HEK293 (cell line): Measurements from ENCODE around the gene NUDT16L1.

Source experiments
- CTCF ChIA-PET: fragments of 350-600 bp; formaldehyde crosslinking; extraction: SDS; loops from one replicate; lab custom pipeline; 2021; ENCODE audit warnings: antibody characterized with exemption; lab: Yijun Ruan, JAX
- POLR2A ChIA-PET: fragments of 300-600 bp; formaldehyde crosslinking; extraction: SDS; loops from one replicate; lab custom pipeline; 2020; ENCODE audit warnings: antibody characterized with exemption, inconsistent platforms; lab: Yijun Ruan, JAX
- H3K27ac ChIP-seq: fragments of 200-500 bp; sonication (Bioruptor generic); 2 replicates; pipeline ENCODE4 v1.5.1; 2014; ENCODE audit warnings: low read depth, low read length, control low read depth, inconsistent platforms; ENCODE audit errors: extremely low read depth
- H3K36me3 ChIP-seq, 2 experiments: fragments of 200-500 bp in 1 of 2; sonication (Bioruptor generic) in 1 of 2; 1 replicate in 1 of 2; 2 replicates in 1 of 2; pipeline ENCODE4 v1.5.1; 2014 to 2017; ENCODE audit warnings: inconsistent platforms in 2 of 2, low read length in 2 of 2; ENCODE audit not compliant: control insufficient read depth in 2 of 2, insufficient read depth in 1 of 2
- H3K4me1 ChIP-seq: fragments of 200-500 bp; sonication (Bioruptor generic); 2 replicates; pipeline ENCODE4 v1.5.1; 2014; ENCODE audit warnings: mild to moderate bottlenecking, low read length, inconsistent platforms; ENCODE audit not compliant: control insufficient read depth, insufficient read depth
- H3K4me3 ChIP-seq: 2 replicates; pipeline ENCODE4 v1.5.1; 2011; ENCODE audit warnings: low read depth, mild to moderate bottlenecking, control low read depth, low read length, moderate library complexity
- H3K9me3 ChIP-seq: fragments of 200-500 bp; sonication (Bioruptor generic); 2 replicates; pipeline ENCODE4 v1.5.1; 2014; ENCODE audit warnings: low read depth, low read length, inconsistent platforms; ENCODE audit not compliant: control insufficient read depth, insufficient read depth
- PATZ1 ChIP-seq: fragments of 450-650 bp; formaldehyde crosslinking; IDR thresholded peaks from 2 replicates; pipeline ENCODE4 v1.5.1; 2016; ENCODE audit warnings: missing biosample characterization, missing genetic modification characterization
- SCRT1 ChIP-seq: fragments of 450-650 bp; formaldehyde crosslinking; IDR thresholded peaks from 2 replicates; pipeline ENCODE4 v1.5.1; 2016; ENCODE audit warnings: missing biosample characterization, missing genetic modification characterization, borderline replicate concordance
- ZBTB6 ChIP-seq: fragments of 450-650 bp; formaldehyde crosslinking; IDR thresholded peaks from 2 replicates; pipeline ENCODE4 v1.5.1; 2017; ENCODE audit warnings: missing biosample characterization, missing genetic modification characterization
- ZBTB7A ChIP-seq: fragments of 450-650 bp; formaldehyde crosslinking; IDR thresholded peaks from 2 replicates; pipeline ENCODE4 v1.5.1; 2016; ENCODE audit warnings: low read depth, missing biosample characterization, missing genetic modification characterization
- ZIC2 ChIP-seq: fragments of 450-650 bp; formaldehyde crosslinking; IDR thresholded peaks from 2 replicates; pipeline ENCODE4 v1.5.1; 2016; ENCODE audit warnings: missing biosample characterization, missing genetic modification characterization
- ZNF2 ChIP-seq: fragments of 450-650 bp; formaldehyde crosslinking; IDR thresholded peaks from 2 replicates; pipeline ENCODE4 v1.5.1; 2016; ENCODE audit warnings: missing biosample characterization, missing genetic modification characterization
- ZNF221 ChIP-seq: fragments of 450-650 bp; formaldehyde crosslinking; IDR thresholded peaks from 2 replicates; pipeline ENCODE4 v1.5.1; 2017; ENCODE audit warnings: missing biosample characterization, missing genetic modification characterization, borderline replicate concordance
- ZNF23 ChIP-seq: fragments of 450-650 bp; formaldehyde crosslinking; IDR thresholded peaks from 2 replicates; pipeline ENCODE4 v1.5.1; 2016; ENCODE audit warnings: missing biosample characterization, missing genetic modification characterization, borderline replicate concordance
- ZNF302 ChIP-seq: fragments of 450-650 bp; formaldehyde crosslinking; IDR thresholded peaks from 2 replicates; pipeline ENCODE4 v1.5.1; 2016; ENCODE audit warnings: missing biosample characterization, missing genetic modification characterization, low read depth
- ZNF324 ChIP-seq: fragments of 450-650 bp; formaldehyde crosslinking; IDR thresholded peaks from 2 replicates; pipeline ENCODE4 v1.5.1; 2016; ENCODE audit warnings: missing biosample characterization, missing genetic modification characterization
- ZNF350 ChIP-seq: fragments of 450-650 bp; formaldehyde crosslinking; IDR thresholded peaks from 2 replicates; pipeline ENCODE4 v1.5.0; 2017; ENCODE audit warnings: missing biosample characterization, mild to moderate bottlenecking, missing genetic modification characterization
- ZNF394 ChIP-seq: fragments of 450-650 bp; formaldehyde crosslinking; IDR thresholded peaks from 2 replicates; pipeline ENCODE4 v1.5.1; 2016; ENCODE audit warnings: missing biosample characterization, missing genetic modification characterization, mild to moderate bottlenecking, moderate library complexity, borderline replicate concordance
- ZNF514 ChIP-seq: fragments of 450-650 bp; formaldehyde crosslinking; IDR thresholded peaks from 2 replicates; pipeline ENCODE4 v1.5.1; 2016; ENCODE audit warnings: missing biosample characterization, missing genetic modification characterization
- ZNF544 ChIP-seq: fragments of 450-650 bp; formaldehyde crosslinking; IDR thresholded peaks from 2 replicates; pipeline ENCODE4 v1.5.0; 2017; ENCODE audit warnings: missing biosample characterization, missing genetic modification characterization
- ZNF548 ChIP-seq: fragments of 450-650 bp; formaldehyde crosslinking; IDR thresholded peaks from 2 replicates; pipeline ENCODE4 v1.5.1; 2016; ENCODE audit warnings: missing biosample characterization, missing genetic modification characterization

Gene NUDT16L1

GRCh38 chr16:4681471-4682083, 11.8 kb upstream of the NUDT16L1 start (continued):
- TF ChIP-seq SCRT1 (tag by site-specific recombination) = no peak
- no peak for TF ChIP-seq ZNF548 (tag by site-specific recombination)
- no peak for TF ChIP-seq ZNF302 (tag by site-specific recombination)
- no peak for TF ChIP-seq ZNF514 (tag by site-specific recombination)
- no peak for TF ChIP-seq ZNF221 (tag by site-specific recombination)
- TF ChIP-seq, all 188 proteins: peak for 0

GRCh38 chr16:4682084-4682591, 11.2 kb upstream of the NUDT16L1 start:
- Histone ChIP-seq H3K9me3 (no peaks in the 10 kb centered on the region), H3K4me3 (no peak overlapping the region), H3K4me1 (no peaks in the 10 kb centered on the region), H3K27ac (no peak overlapping the region), H3K36me3 (peaks cover 0 to 89% of the 10 kb centered on the region in 2 experiments; a peak in 2 of 3 replicates)
- ChIA-PET POLR2A (no interaction called here), CTCF (no interaction called here)
- TF ChIP-seq ZNF350 (tag by site-specific recombination) (no peak), ZBTB7A (tag by site-specific recombination) (no peak), ZNF23 (tag by site-specific recombination) (no peak), ZNF544 (tag by site-specific recombination) (no peak), ZNF394 (tag by site-specific recombination) (no peak)

GRCh38 chr16:4682616-4683254, 10.6 kb upstream of the NUDT16L1 start:
- peak; percentile 94 for TF ChIP-seq ZBTB6 (tag by site-specific recombination)
- TF ChIP-seq ZNF324 (tag by site-specific recombination) = no peak
- 0 out of 2 replicates have a peak, but pooled peaks have one; percentile 29 for TF ChIP-seq ZNF2 (tag by site-specific recombination)
- 0 out of 2 replicates have a peak, but pooled peaks have one; percentile 19 for TF ChIP-seq PATZ1 (tag by site-specific recombination)
- peak; percentile 38; the same call in 1 of the 2 replicates for TF ChIP-seq ZIC2 (tag by site-specific recombination)
- ChIA-PET POLR2A (no interaction called here), CTCF (interaction anchor here (0.6 kb wide), 1 partner anchor 41 kb away, joined by 3 read pairs; no protein-coding TSS in a partner anchor)
- H3K9me3 ChIP-seq = no peaks in the 10 kb centered on the region
- H3K27ac ChIP-seq = no peak overlapping the region
- no peaks in the 10 kb centered on the region for H3K4me1 ChIP-seq
- H3K36me3 ChIP-seq = peaks cover 0 to 88% of the 10 kb centered on the region in 2 experiments; a peak in 2 of 3 replicates
- no peak overlapping the region for H3K4me3 ChIP-seq
